ENCODE data around the gene RBKS. TPM values are rescaled to one million over a fixed set of nuclear protein-coding genes. Genes with fewer than 3 reads are reported as not detected.

RBKS gene
- total and polyA plus RNA-seq, 2 of the 8 experiments (the other 6 are each of a cell fraction or from before 2014, with no cell fraction given): 1.1 to 1.5 TPM

- Histone ChIP-seq H2BK20ac (ENCODE audit: low read length) (no peak overlapping the region), H2BK5ac (ENCODE audit: low read depth, low read length) (no peak overlapping the region), H3K14ac (ENCODE audit: insufficient read length) (no peak overlapping the region), H4K8ac (ENCODE audit: extremely low read depth, insufficient read depth, low read length) (no peak overlapping the region), H3K4me3 (ENCODE audit: extremely low read depth in 1 of 4, insufficient read depth in 2 of 4, low read depth in 3 of 4, low read length in 4 of 4) (no peak overlapping the region), H3K9me3 (ENCODE audit: insufficient read depth in 2 of 2, low read depth in 1 of 2, low read length in 1 of 2) (no peaks in the 10 kb centered on the region), H3K79me1 (ENCODE audit: low read depth, low read length) (no peaks in the 10 kb centered on the region), H4K5ac (ENCODE audit: insufficient read length, low read depth, low read length) (no peak overlapping the region), H2AFZ (ENCODE audit: low read length) (no peak overlapping the region), H3K4me1 (replicated peaks in 1 of 4; ENCODE audit: control insufficient read depth in 3 of 4, insufficient read depth in 4 of 4, low read length in 3 of 4) (no peaks in the 10 kb centered on the region), H3K27me3 (replicated peaks in 1 of 4; ENCODE audit: control insufficient read depth in 3 of 4, extremely low read depth in 1 of 4, insufficient read depth in 3 of 4, low read length in 3 of 4) (peaks cover 0 to 5% (median under 1%) of the 10 kb centered on the region in 4 experiments; a peak in 1 of 7 replicates), H2AK5ac (ENCODE audit: low read depth, low read length) (no peak overlapping the region), H3K27ac (ENCODE audit: low read depth, low read length) (no peak overlapping the region), H3K4me2 (ENCODE audit: insufficient read depth in 1 of 2, low read depth in 2 of 2, low read length in 2 of 2) (no peak overlapping the region), H2BK12ac (ENCODE audit: low read depth, low read length) (no peak overlapping the region), H3K18ac (ENCODE audit: extremely low read depth, low read length) (no peak overlapping the region), H3K56ac (replicated peaks; ENCODE audit: insufficient read length, low read depth, low read length) (no peak overlapping the region), H4K20me1 (replicated peaks in 1 of 2; ENCODE audit: control insufficient read depth in 1 of 2, insufficient read depth in 2 of 2, low read length in 2 of 2) (no peaks in the 10 kb centered on the region), H3K23me2 (ENCODE audit: low read depth, low read length) (no peaks in the 10 kb centered on the region), H3K79me2 (ENCODE audit: control insufficient read depth in 1 of 2, insufficient read depth in 2 of 2, low read length in 2 of 2) (no peaks in the 10 kb centered on the region), H4K91ac (replicated peaks; ENCODE audit: insufficient read length, low read length) (no peak overlapping the region), H3K4ac (replicated peaks; ENCODE audit: insufficient read length, low read depth, low read length) (no peak overlapping the region), H3K36me3 (ENCODE audit: control insufficient read depth in 2 of 4, insufficient read depth in 4 of 4, low read length in 3 of 4) (no peaks in the 10 kb centered on the region), H3K23ac (ENCODE audit: insufficient read length) (no peak overlapping the region), H3K9ac (replicated peaks in 1 of 4; ENCODE audit: extremely low read depth in 1 of 4, low read depth in 3 of 4, low read length in 3 of 4) (no peak overlapping the region), H2BK120ac (replicated peaks; ENCODE audit: low read depth, low read length) (no peak overlapping the region), H2BK15ac (ENCODE audit: low read length) (no peak overlapping the region)
- ChIA-PET POLR2A (ENCODE audit: partially characterized antibody) (no interaction called here), CTCF (ENCODE audit: partially characterized antibody) (no interaction called here)
- TF ChIP-seq YY1 (IDR thresholded peaks at IDR 0.05; ENCODE audit: low read depth, low read length) (no peak), FOSL1 (IDR thresholded peaks at IDR 0.05; ENCODE audit: insufficient read depth, low read depth, low read length) (no peak), SIN3A (conservative IDR thresholded peaks at IDR 0.05 in 1 of 2, IDR thresholded peaks at IDR 0.05 in 1 of 2; ENCODE audit: low read depth in 1 of 2, low read length in 2 of 2) (no peak), NANOG (IDR thresholded peaks at IDR 0.05; ENCODE audit: insufficient read depth, low read depth, low read length, poor library complexity, severe bottlenecking) (no peak), KDM4A (IDR thresholded peaks at IDR 0.05; ENCODE audit: low read depth, low read length, severe bottlenecking) (no peak), SP2 (IDR thresholded peaks at IDR 0.05; ENCODE audit: low read length) (no peak), SIRT6 (IDR thresholded peaks at IDR 0.05; ENCODE audit: low read length) (no peak), MAFK (IDR thresholded peaks at IDR 0.05; ENCODE audit: low read depth, low read length) (no peak), RXRA (IDR thresholded peaks at IDR 0.05; ENCODE audit: insufficient read depth, low read depth, low read length) (no peak)
- DNase-seq (ENCODE audit: low read depth in 1 of 2, low spot score in 2 of 2) (no peak), FAIRE-seq (no peak)
- 88% methylated on average over 1 of the region's 1 CpG; no CpG with 5 or more reads in 1 of the 2 experiments for WGBS, 2 experiments (ENCODE audit: extremely low coverage in 1 of 2, insufficient coverage in 1 of 2, insufficient read length in 1 of 2, insufficient replicate concordance in 2 of 2, low coverage in 1 of 2, low lambda C conversion rate in 2 of 2, missing lambda C conversion rate in 1 of 2)
Measured at GRCh38 chr2:27866237-27866636, 23.9 kb downstream of the RBKS start.

All from H1 (cell line).